ENCODE data around the gene ERICH4. TPM values are rescaled to one million over a fixed set of nuclear protein-coding genes. Genes with fewer than 3 reads are reported as not detected.

Gene ERICH4
- total and polyA plus RNA-seq, 2 of the 8 experiments (the other 6 are each of a cell fraction or from before 2014, with no cell fraction given): not detected

DNA sequence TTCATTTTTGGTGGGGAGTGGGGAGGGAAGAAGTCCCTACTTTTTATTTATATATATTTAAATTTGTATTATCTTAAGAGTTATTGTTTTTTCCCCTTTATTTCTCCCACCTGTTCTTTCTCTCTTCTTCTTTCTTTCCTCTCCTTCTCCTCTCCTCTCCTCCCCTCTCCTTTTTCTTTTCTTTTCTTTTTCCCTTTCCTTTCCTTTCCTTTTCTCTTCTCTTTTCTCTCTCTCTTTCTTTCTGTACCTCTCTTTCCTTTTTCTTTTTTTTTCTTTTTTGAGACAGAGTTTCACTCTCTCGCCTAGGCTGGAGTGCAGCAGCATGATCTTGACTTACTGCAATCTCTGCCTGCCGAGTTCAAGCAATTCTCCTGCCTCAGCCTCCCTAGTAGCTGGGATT, 43.4 kb upstream of the ERICH4 start:
- CTCF ChIA-PET (ENCODE audit: partially characterized antibody): no interaction called here
- no peak overlapping the region for H2BK12ac ChIP-seq (ENCODE audit: low read depth, low read length)
- FAIRE-seq (no peak), DNase-seq (ENCODE audit: low read depth in 1 of 2, low spot score in 2 of 2) (no peak)
- H3K4me3 ChIP-seq (ENCODE audit: extremely low read depth in 1 of 4, insufficient read depth in 2 of 4, low read depth in 3 of 4, low read length in 4 of 4): no peak overlapping the region
- 87% methylated on average over 2 of the region's 2 CpGs; no CpG with 5 or more reads in 1 of the 2 experiments for WGBS, 2 experiments (ENCODE audit: extremely low coverage in 1 of 2, insufficient coverage in 1 of 2, insufficient read length in 1 of 2, insufficient replicate concordance in 2 of 2, low coverage in 1 of 2, low lambda C conversion rate in 2 of 2, missing lambda C conversion rate in 1 of 2)
- no peak overlapping the region for H2BK5ac ChIP-seq (ENCODE audit: low read depth, low read length)
- H4K5ac ChIP-seq (ENCODE audit: insufficient read length, low read depth, low read length): no peak overlapping the region
- no peak overlapping the region for H3K4ac ChIP-seq (replicated peaks; ENCODE audit: insufficient read length, low read depth, low read length)
- H3K23ac ChIP-seq (ENCODE audit: insufficient read length): no peak overlapping the region
- H3K27me3 ChIP-seq (replicated peaks in 1 of 4; ENCODE audit: control insufficient read depth in 3 of 4, extremely low read depth in 1 of 4, insufficient read depth in 3 of 4, low read length in 3 of 4): no peaks in the 10 kb centered on the region
- no peaks in the 10 kb centered on the region for H3K36me3 ChIP-seq (ENCODE audit: control insufficient read depth in 2 of 4, insufficient read depth in 4 of 4, low read length in 3 of 4)
- no peak overlapping the region; a peak in 1 of 4 replicates for H3K4me2 ChIP-seq (ENCODE audit: insufficient read depth in 1 of 2, low read depth in 2 of 2, low read length in 2 of 2)
- H4K91ac ChIP-seq (replicated peaks; ENCODE audit: insufficient read length, low read length): no peak overlapping the region
- no peak overlapping the region for H4K8ac ChIP-seq (ENCODE audit: extremely low read depth, insufficient read depth, low read length)
- POLR2A ChIA-PET (ENCODE audit: partially characterized antibody): interaction anchor here (0.9 to 2.0 kb wide), 4 partner anchors 8 to 40 kb away, joined by 3 to 10 read pairs (median 8); partner anchors contain the start of genes B3GNT8 and DMAC2
- H3K27ac ChIP-seq (ENCODE audit: low read depth, low read length): no peak overlapping the region
- H3K23me2 ChIP-seq (ENCODE audit: low read depth, low read length): peaks cover 4% of the 10 kb centered on the region
- no peaks in the 10 kb centered on the region for H3K9me3 ChIP-seq (ENCODE audit: insufficient read depth in 2 of 2, low read depth in 1 of 2, low read length in 1 of 2)
- peaks cover 0 to 5% (median 0%) of the 10 kb centered on the region in 4 experiments; a peak in 5 of 7 replicates for H3K4me1 ChIP-seq (replicated peaks in 1 of 4; ENCODE audit: control insufficient read depth in 3 of 4, insufficient read depth in 4 of 4, low read length in 3 of 4)
- peaks cover 0 to 33% of the 10 kb centered on the region in 2 experiments; a peak in 2 of 4 replicates for H3K79me2 ChIP-seq (ENCODE audit: control insufficient read depth in 1 of 2, insufficient read depth in 2 of 2, low read length in 2 of 2)
- H2BK120ac ChIP-seq (replicated peaks; ENCODE audit: low read depth, low read length): no peak overlapping the region
- H2BK20ac ChIP-seq (ENCODE audit: low read length): no peak overlapping the region
- no peak overlapping the region for H3K18ac ChIP-seq (ENCODE audit: extremely low read depth, low read length)
- H2BK15ac ChIP-seq (ENCODE audit: low read length): no peak overlapping the region
- TF ChIP-seq TCF12 (IDR thresholded peaks at IDR 0.05; ENCODE audit: low read depth, low read length): no peak
- TF ChIP-seq SIRT6 (IDR thresholded peaks at IDR 0.05; ENCODE audit: low read length): no peak
- TF ChIP-seq ZNF274 (IDR thresholded peaks at IDR 0.05; ENCODE audit: borderline replicate concordance, extremely low read depth, low read length): no peak
- no peak for TF ChIP-seq EP300 (IDR thresholded peaks at IDR 0.05; ENCODE audit: borderline replicate concordance in 1 of 2, low read depth in 2 of 2, low read length in 2 of 2)
- TF ChIP-seq POLR2AphosphoS5 (IDR thresholded peaks at IDR 0.05; ENCODE audit: low read depth, low read length): no peak
- TF ChIP-seq SP2 (IDR thresholded peaks at IDR 0.05; ENCODE audit: low read length): no peak
- no peak for TF ChIP-seq MAX (IDR thresholded peaks at IDR 0.05)
- TF ChIP-seq TBP (IDR thresholded peaks at IDR 0.05; ENCODE audit: low read depth, low read length): no peak
- H4K20me1 ChIP-seq (replicated peaks in 1 of 2; ENCODE audit: control insufficient read depth in 1 of 2, insufficient read depth in 2 of 2, low read length in 2 of 2): peaks cover 0 to 1% of the 10 kb centered on the region in 2 experiments
- no peak overlapping the region for H3K9ac ChIP-seq (replicated peaks in 1 of 4; ENCODE audit: extremely low read depth in 1 of 4, low read depth in 3 of 4, low read length in 3 of 4)
- no peak overlapping the region for H3K14ac ChIP-seq (ENCODE audit: insufficient read length)
- no peak overlapping the region for H2AK5ac ChIP-seq (ENCODE audit: low read depth, low read length)
- H3K56ac ChIP-seq (replicated peaks; ENCODE audit: insufficient read length, low read depth, low read length): no peak overlapping the region
- peaks cover 10% of the 10 kb centered on the region; the same call in 1 of the 2 replicates for H3K79me1 ChIP-seq (ENCODE audit: low read depth, low read length)
- no peak overlapping the region for H2AFZ ChIP-seq (ENCODE audit: low read length)
